HG02642 (cell line): Measurements from ENCODE around the gene PINK1.

Experiments used
- ATAC-seq: cut with Tn5 transposase; IDR thresholded peaks from one replicate; pipeline ENCODE4 v1.9.1; 2021; ENCODE audit warnings: mild to moderate bottlenecking; ENCODE audit not compliant: unreplicated experiment, poor library complexity

The PINK1 gene

GRCh38 chr1:20641975-20642374 is 8.7 kb downstream of the PINK1 start:
- ATAC-seq: no peak

GRCh38 chr1:20643080-20643479 is 9.8 kb downstream of the PINK1 start:
- no peak for ATAC-seq

DNA sequence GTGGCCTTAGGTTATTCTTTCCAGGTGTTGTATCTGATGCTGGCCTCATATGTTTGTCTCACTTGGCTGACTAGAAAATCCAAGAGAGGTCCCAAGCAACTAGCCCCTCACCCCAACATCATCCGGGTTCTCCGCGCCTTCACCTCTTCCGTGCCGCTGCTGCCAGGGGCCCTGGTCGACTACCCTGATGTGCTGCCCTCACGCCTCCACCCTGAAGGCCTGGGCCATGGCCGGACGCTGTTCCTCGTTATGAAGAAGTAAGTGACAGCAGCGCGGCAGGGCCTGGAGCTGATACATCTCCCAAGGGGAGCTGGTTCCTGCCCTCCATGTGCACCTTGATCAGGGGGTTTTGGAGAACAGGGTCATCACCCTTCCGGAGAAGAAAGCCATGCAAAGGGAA is 11.2 kb downstream of the PINK1 start:
- no peak for ATAC-seq

GRCh38 chr1:20645414-20645813 is 12.2 kb downstream of the PINK1 start:
- no peak for ATAC-seq

GRCh38 chr1:20648438-20648837 is 15.2 kb downstream of the PINK1 start:
- no peak for ATAC-seq

DNA sequence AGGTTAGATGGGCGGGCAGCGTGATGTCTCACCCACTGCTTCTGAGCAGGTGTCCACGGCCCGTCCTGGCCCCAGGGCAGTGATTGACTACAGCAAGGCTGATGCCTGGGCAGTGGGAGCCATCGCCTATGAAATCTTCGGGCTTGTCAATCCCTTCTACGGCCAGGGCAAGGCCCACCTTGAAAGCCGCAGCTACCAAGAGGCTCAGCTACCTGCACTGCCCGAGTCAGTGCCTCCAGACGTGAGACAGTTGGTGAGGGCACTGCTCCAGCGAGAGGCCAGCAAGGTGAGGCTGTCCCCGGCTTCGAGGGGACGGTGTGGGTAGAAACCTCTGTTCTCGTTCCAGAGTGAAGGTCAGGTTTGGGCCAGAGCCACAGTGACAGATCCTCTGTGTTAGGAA is 15.7 kb downstream of the PINK1 start:
- no peak for ATAC-seq

DNA sequence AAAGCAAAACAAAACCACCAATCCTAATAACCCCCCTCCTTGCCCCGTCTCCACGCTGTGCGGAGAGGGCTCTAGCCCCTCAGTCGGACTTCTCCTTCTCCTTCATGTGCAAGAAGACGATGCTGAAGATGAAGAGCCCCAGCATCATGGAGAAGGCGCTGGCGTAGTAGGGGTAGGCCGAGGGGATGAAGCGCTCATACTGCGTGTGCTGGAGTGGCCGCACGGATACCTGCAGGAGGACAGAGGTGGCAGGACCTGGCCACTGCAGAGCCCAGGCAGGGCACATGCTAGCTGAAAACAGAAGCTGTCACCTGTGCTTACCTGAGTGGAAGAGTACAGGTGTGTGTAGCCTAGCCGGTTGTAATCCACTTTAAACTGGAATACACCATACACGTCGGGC is 19.0 kb downstream of the PINK1 start:
- ATAC-seq: no peak

- no peak for ATAC-seq
These were observed 20.9 kb downstream of the PINK1 start for GRCh38 chr1:20654104-20654690.

GRCh38 chr1:20657024-20657423 is 23.8 kb downstream of the PINK1 start:
- ATAC-seq: no peak

DNA sequence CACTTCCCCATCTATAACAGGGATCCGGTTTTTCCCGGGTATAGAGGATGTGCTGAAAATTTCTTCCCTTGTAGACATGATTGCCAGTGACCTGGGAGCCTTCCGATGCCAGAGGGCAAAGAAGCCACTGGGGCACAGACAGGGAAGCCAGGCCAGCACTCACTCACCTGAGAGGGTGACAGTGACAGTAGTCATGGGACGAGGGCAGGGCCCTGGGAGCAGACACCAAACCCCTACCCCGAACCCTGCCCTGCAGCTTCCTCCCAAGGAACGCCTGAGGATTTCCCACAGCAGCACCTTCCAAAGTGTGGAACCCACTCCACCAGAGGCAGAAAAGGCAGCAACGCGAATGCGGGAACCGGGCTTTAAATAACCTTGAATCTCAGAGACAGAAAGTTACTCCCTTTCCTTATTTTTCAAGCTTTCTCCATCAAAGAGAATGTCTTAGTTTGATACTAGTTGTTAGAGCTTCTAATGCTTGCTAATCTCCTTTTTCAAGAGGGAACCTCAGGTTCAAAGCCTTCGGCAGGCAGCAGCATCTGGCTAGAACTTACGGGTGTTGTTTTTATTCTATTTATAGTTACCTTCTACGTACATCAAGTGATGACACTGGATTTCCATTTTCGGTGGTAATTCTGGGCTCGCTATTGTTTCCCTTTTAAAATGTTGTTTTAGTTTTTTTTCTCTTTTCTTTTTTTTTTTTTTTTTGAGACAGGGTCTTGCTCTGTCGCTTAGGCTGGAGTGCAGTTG is 25.1 kb downstream of the PINK1 start:
- ATAC-seq: no peak

DNA sequence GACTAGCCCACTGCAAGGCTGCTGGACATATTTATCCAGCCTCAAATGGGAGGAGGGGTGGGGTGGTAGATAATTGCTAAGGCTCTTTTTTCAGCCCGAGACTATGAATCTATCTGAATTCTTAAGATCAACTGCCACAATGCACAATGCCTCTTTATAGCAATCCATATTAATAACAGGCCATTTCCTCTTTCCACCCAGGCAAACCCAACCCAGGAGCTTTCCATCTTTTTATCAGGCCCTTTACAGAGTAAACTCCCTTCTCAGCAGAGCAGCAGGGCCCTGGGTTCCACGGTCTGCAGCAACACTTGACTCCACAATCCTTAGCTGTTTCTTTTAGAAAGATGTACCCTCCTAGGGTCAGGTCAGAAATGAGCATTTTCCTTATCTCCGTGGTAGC is 27.1 kb downstream of the PINK1 start:
- no peak for ATAC-seq

- peak; percentile 8 for ATAC-seq
These were observed 27.6 kb downstream of the PINK1 start for GRCh38 chr1:20660847-20661206.

DNA sequence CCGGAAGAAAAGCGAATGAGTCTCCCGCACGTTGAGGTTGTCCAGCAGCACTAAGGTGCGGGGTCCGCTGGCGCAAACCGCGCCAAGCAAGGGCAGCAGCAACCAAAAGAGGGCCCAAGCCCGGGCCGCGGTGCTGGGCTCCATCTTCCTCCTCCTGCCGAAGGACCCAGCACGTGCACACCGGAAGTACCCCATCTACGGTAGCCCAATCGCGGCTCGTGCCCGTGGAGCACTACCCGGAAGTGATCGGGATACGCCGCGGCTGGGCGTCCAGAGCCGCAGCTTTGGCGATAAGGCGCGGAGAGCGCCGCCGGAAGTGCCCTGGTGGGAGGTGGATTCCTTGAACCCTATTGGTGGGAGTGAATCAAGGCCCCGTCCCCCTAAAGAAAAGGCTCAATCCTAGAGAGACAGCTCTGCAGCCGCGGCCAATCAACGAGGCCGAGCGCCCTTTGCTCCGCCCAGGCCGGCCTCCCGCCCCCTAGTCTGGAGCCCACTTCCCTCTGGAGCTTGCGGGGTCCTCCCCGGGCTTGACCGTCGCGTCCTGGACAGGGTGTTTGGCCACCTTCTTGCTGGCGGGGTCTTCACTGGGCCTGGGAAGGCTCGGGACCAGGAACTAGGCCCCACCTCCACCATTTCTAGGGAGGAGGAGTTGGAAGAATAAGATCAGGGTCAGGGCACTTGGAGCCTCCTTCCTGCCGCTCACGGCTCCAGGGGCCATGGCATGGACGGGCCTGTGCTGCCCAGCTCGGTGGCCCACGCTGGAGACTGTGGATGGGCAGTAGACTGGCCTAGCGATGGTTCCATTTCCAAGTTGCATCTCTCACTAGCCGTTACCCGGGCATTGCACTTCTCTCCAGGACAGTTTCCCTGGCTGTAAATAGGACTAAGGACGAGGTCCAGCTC is 28.2 kb downstream of the PINK1 start, which contains the start of gene DDOST:
Gene DDOST, minus strand, starts transcription at position 163 of the 903 bp plus-strand sequence. Its CDS starts 19 bp downstream, at position 144.
- peak; percentile 96 for ATAC-seq

- no peak for ATAC-seq
These were observed 28.8 kb downstream of the PINK1 start for GRCh38 chr1:20662110-20662475.

DNA sequence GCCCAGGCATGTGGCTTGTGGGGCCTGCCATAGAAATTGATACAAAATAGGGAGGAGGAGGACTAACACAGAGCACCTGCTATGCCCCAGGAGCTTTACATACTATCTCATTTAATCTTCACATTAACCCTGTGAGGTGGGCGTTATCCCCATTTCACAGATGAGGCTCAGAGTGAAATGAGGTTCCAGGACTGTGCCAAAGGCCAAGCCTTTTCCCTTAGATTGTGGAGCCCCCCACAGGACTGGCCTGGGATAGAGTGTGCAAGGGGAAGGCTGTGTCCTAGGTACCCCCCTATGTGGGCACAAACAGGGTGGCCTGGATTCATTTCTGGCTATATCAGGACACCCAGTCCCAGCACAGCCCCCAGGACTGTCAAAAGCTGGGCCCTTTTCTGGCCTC is 30.1 kb downstream of the PINK1 start:
- ATAC-seq: no peak

GRCh38 chr1:20663969-20664715 is 30.9 kb downstream of the PINK1 start:
- no peak for ATAC-seq

DNA sequence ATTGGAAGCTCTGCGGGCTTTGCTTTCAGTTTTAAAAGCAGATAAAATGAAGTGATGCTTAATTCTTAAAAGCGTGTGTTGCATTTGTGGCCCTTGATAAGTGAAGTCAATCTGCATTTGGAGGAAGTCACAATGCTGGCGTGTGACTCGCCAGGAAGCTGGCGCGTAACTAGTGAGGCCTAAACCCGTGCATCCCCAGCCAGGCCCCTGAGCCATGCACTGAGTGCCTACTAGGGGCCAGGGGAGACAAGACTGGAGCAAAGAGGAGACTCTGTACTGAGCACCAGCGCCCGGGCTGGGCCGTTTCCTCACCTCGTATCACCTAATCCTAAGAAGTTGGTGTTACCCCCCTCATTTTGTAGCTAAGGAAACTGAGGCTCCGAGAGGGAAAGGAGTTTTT is 32.5 kb downstream of the PINK1 start:
- ATAC-seq: no peak

DNA sequence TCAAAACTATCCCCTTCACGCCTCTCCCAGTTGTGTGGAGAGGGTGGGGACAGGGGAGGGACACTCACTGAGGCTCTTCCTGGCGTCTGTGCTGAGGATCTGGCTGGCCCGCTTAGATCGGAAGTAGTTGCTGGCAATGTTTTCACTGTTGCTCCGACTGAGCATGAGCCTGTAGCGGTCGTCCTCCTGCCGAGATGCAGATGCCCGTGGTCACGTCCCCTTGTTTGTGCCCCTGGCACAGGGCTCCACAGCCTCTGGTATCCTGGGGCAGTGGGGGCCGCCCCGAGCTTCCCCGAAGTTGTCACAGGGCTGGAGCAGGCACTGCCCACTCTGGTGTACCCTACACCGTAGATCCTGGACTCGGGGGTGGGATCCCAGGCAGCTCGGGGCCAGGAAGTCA is 32.9 kb downstream of the PINK1 start:
- ATAC-seq: no peak

DNA sequence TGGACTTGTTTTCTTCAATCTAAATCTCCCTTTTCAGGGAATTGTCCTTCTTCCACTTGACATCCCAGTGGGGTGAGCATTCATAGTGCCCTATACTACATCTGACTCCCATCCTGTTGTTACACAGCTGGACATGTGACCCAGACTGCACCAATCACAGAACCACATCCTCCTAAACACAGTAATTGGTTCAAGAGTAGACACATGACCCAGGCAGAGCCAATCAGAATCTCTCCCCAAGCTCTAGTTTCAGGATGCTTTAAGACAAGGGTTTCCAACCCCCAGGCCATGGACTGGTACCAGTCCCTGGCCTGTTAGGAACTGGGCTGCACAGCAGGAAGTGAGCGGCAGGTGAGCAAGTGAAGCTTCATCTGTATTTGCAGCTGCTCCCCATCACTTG is 33.5 kb downstream of the PINK1 start:
- no peak for ATAC-seq

- ATAC-seq: no peak
These were observed 35.3 kb downstream of the PINK1 start for GRCh38 chr1:20668581-20668980.

GRCh38 chr1:20670936-20671335 is 37.7 kb downstream of the PINK1 start:
- no peak for ATAC-seq
